Kidney (tissue), 14 donors: ENCODE results near the gene FOXE1. TPM values are rescaled to one million over a fixed set of nuclear protein-coding genes. Genes with fewer than 3 reads are reported as not detected.

Experiments
- DNase-seq, 5 donors: peaks; one replicate each; pipeline ENCODE4 v3.0.0-alpha.2; 2013 to 2020
- FAIRE-seq: peaks from 2 replicates; lab custom pipeline; 2012; peaks lifted over from hg19 to GRCh38; lab: Jason Lieb, UNC
- H3K27ac ChIP-seq, 2 donors: one replicate each; pipeline ENCODE4 v1.7.0; 2013; ENCODE audit warnings: low read depth in 2 of 2, low read length in 2 of 2, inconsistent platforms in 1 of 2
- H3K27me3 ChIP-seq: one replicate; pipeline ENCODE4 v1.7.1; 2013; ENCODE audit warnings: low read length, inconsistent platforms; ENCODE audit not compliant: control insufficient read depth, insufficient read depth
- H3K36me3 ChIP-seq, 3 donors: one replicate each; pipeline versions ENCODE4 v1.7.0 to v1.7.1; 2013; ENCODE audit warnings: low read length in 3 of 3, control low read depth in 1 of 3, inconsistent platforms in 1 of 3; ENCODE audit not compliant: insufficient read depth in 3 of 3, control insufficient read depth in 2 of 3
- H3K4me1 ChIP-seq, 3 donors: one replicate each; pipeline versions ENCODE4 v1.7.0 to v1.7.1; 2013; ENCODE audit warnings: low read length in 3 of 3, inconsistent platforms in 1 of 3, low read depth in 1 of 3; ENCODE audit not compliant: control insufficient read depth in 2 of 3, insufficient read depth in 2 of 3
- H3K4me3 ChIP-seq, 3 donors: one replicate each; pipeline versions ENCODE4 v1.7.0 to v1.8.1; 2013; ENCODE audit warnings: low read length in 3 of 3, control low read depth in 1 of 3, inconsistent platforms in 1 of 3
- H3K9ac ChIP-seq, 3 donors: one replicate each; pipeline versions ENCODE4 v1.7.0 to v1.7.1; 2013; ENCODE audit warnings: low read length in 3 of 3, control low read depth in 1 of 3, inconsistent platforms in 1 of 3
- H3K9me3 ChIP-seq, 3 donors: one replicate each; pipeline versions ENCODE4 v1.7.0 to v1.7.1; 2013; ENCODE audit warnings: low read length in 3 of 3, control low read depth in 1 of 3, inconsistent platforms in 1 of 3; ENCODE audit not compliant: control insufficient read depth in 2 of 3, insufficient read depth in 1 of 3
- CTCF ChIP-seq: IDR thresholded peaks from 3 replicates; pipeline ENCODE4 v1.5.1; 2012; ENCODE audit warnings: mild to moderate bottlenecking, moderate library complexity, borderline replicate concordance; ENCODE audit not compliant: insufficient read depth; ENCODE audit errors: extremely low read depth
- intact Hi-C: fragments of 100-400 bp; cut with DNase I; formaldehyde crosslinking; loops from one replicate; pipeline ENCODE4 v1.11.1; 2022
- polyA plus RNA-seq: library from polyadenylated mRNA; stranded (reverse); fragments of 350-450 nt; fragmentation: Illumina TruSeq; extraction: RNeasy Lipid Tissue Mini Kit (QIAGEN cat#74804); gene quantifications from one replicate; pipeline ENCODE4 v1.2.3, GENCODE V29; 2014; ENCODE audit warnings: low read depth, low replicate concordance; ENCODE audit not compliant: insufficient read depth
- total RNA-seq: library from RNA; stranded (reverse); fragmentation: NEBNext Ultra II Directional; extraction: Animal tissue kit (Norgen Biotek cat#: 25700); gene quantifications from one replicate; pipeline ENCODE4 v1.2.1, GENCODE V29; 2021
- donor health status: control.
- donor health status: control.
- donor health status: control.
- donor health status: control.
- donor health status: control.
- donor health status: DM: yes; HTN: yes; CAD: no.
- donor health status: Normal renal cell carcinoma (clear cell type).

FOXE1 gene
- total and polyA plus RNA-seq, 2 donors from 2014 or later, result 2.2 TPM; not detected in 1

DNA sequence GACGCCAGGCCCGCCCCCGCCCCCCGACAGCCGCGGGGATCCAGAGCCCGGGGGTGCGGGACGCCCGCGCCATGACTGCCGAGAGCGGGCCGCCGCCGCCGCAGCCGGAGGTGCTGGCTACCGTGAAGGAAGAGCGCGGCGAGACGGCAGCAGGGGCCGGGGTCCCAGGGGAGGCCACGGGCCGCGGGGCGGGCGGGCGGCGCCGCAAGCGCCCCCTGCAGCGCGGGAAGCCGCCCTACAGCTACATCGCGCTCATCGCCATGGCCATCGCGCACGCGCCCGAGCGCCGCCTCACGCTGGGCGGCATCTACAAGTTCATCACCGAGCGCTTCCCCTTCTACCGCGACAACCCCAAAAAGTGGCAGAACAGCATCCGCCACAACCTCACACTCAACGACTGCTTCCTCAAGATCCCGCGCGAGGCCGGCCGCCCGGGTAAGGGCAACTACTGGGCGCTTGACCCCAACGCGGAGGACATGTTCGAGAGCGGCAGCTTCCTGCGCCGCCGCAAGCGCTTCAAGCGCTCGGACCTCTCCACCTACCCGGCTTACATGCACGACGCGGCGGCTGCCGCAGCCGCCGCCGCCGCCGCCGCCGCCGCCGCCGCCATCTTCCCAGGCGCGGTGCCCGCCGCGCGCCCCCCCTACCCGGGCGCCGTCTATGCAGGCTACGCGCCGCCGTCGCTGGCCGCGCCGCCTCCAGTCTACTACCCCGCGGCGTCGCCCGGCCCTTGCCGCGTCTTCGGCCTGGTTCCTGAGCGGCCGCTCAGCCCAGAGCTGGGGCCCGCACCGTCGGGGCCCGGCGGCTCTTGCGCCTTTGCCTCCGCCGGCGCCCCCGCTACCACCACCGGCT lies 1.0 kb downstream of the FOXE1 start:
- H3K4me3 ChIP-seq, result no peak overlapping the region
- no peak overlapping the region for H3K9ac ChIP-seq
- H3K27ac ChIP-seq, result no peak overlapping the region
- DNase-seq, result peak in 3 of 5 donors; percentile 47 to 55 (median 49)
- intact Hi-C loops, result no loop called here
- H3K9me3 ChIP-seq, result no peaks in the 10 kb centered on the region
- no peaks in the 10 kb centered on the region for H3K36me3 ChIP-seq
- FAIRE-seq, result no peak
- TF ChIP-seq CTCF, result no peak
- H3K4me1 ChIP-seq, result no peaks in the 10 kb centered on the region
- peaks cover 75% of the 10 kb centered on the region for H3K27me3 ChIP-seq

DNA sequence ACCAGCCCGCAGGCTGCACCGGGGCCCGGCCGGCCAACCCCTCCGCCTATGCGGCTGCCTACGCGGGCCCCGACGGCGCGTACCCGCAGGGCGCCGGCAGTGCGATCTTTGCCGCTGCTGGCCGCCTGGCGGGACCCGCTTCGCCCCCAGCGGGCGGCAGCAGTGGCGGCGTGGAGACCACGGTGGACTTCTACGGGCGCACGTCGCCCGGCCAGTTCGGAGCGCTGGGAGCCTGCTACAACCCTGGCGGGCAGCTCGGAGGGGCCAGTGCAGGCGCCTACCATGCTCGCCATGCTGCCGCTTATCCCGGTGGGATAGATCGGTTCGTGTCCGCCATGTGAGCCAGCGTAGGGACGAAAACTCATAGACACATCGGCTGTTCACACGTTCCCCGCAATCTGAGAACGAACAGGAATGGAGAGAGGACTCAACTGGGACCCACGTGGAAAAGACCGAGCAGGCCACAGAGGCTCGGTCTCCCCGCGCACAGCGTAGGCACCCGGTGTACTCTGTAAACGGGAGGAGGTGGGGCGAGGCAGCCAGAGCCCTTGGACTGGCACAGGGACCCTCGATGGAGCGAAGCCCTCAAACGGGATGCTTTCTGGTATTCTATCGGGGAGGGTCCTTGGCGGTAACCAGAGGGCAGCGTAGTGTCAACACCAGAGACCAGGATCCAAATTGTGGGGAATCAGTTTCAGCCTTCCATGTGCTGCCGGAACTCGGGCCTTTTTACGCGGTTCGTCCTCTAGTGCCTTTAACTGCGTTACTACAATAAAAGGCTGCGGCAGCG lies 1.9 kb downstream of the FOXE1 start:
- H3K9me3 ChIP-seq, result no peaks in the 10 kb centered on the region
- peaks cover 73% of the 10 kb centered on the region for H3K27me3 ChIP-seq
- no peaks in the 10 kb centered on the region for H3K36me3 ChIP-seq
- H3K4me3 ChIP-seq, result no peak overlapping the region
- no peak overlapping the region for H3K9ac ChIP-seq
- DNase-seq (no peak), FAIRE-seq (no peak)
- intact Hi-C loops, result no loop called here
- no peak overlapping the region for H3K27ac ChIP-seq
- H3K4me1 ChIP-seq, result no peaks in the 10 kb centered on the region
- TF ChIP-seq CTCF, result no peak

DNA sequence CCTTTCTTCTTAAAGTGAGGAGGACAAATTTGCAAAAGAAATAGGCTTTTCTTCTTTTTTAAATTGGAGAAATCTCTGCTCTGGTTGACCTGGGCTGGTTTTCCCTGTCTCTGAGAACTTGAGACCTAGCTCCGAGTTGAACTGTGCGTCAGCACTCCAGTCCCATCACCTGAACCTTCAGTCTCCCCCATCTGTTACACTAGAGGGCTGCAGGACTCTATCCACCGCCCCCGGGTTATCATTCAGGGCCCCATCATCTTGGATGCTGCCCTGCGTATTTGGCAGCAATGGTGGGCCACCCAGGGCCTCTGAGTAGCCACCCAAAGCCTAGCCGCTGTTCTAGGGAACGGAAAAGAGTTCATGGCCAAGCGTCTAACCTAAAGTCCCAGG lies 2.5 kb downstream of the FOXE1 start:
- no peak overlapping the region for H3K9ac ChIP-seq
- H3K36me3 ChIP-seq, result no peaks in the 10 kb centered on the region
- H3K27me3 ChIP-seq, result peaks cover 71% of the 10 kb centered on the region
- no peak overlapping the region for H3K4me3 ChIP-seq
- FAIRE-seq (no peak), DNase-seq (no peak)
- intact Hi-C loops, result no loop called here
- no peaks in the 10 kb centered on the region for H3K9me3 ChIP-seq
- no peak overlapping the region for H3K27ac ChIP-seq
- no peaks in the 10 kb centered on the region for H3K4me1 ChIP-seq
- TF ChIP-seq CTCF, result no peak
